K562 (cell line): ENCODE results near the gene KHSRP. TPM values are rescaled to one million over a fixed set of nuclear protein-coding genes. Genes with fewer than 3 reads are reported as not detected.
A peak's percentile ranks its signal among the peaks of the same experiment; 100 is the strongest.

ENCODE experiments used
- ATAC-seq: fragments of 200-7000 bp; cut with Tn5 transposase; 3 replicates; pipeline ENCODE4 v1.9.1; 2020; ENCODE audit warnings: moderate library complexity
- BruUV-seq: library from RNA; stranded (reverse); fragments of 400-500 nt; replicated peaks from 2 replicates; lab custom pipeline; 2021; lab: Mats Ljungman, UMichigan
- CTCF ChIA-PET: fragments of 300-600 bp; formaldehyde crosslinking; extraction: SDS; loops from one replicate; lab custom pipeline; 2021; ENCODE audit warnings: low intra/inter-chr PET ratio; lab: Yijun Ruan, JAX
- POLR2A ChIA-PET: fragments of 300-600, 350-650 bp; sonication (Branson Sonifier 250); formaldehyde crosslinking; extraction: SDS; loops from one replicate; lab custom pipeline; 2021; ENCODE audit warnings: antibody characterized with exemption, inconsistent platforms; lab: Yijun Ruan, JAX
- DNase-seq, 4 experiments: peaks; one replicate each; pipeline versions ENCODE4 v3.0.0 to v3.0.0-alpha.2; 2011 to 2018; ENCODE audit warnings: low spot score in 3 of 4, mixed read lengths in 3 of 4; ENCODE audit errors: extremely low read depth in 1 of 4
- FAIRE-seq: peaks from 2 replicates; lab custom pipeline; 2011; peaks lifted over from hg19 to GRCh38; lab: Jason Lieb, UNC
- H2AFZ ChIP-seq: 2 replicates; pipeline ENCODE4 v1.6.0; 2011; ENCODE audit warnings: low read depth, low read length, control low read depth, inconsistent platforms
- H3K27ac ChIP-seq: fragments of 200-600 bp; 3 replicates; pipeline ENCODE4 v1.8.0; 2011; ENCODE audit warnings: low read depth, mild to moderate bottlenecking, control low read depth, inconsistent platforms, low read length, moderate library complexity, mixed read lengths; ENCODE audit errors: extremely low read depth
- H3K27me3 ChIP-seq, 2 experiments: fragments of 300-600 bp in 1 of 2; 2 replicates in 1 of 2; 3 replicates in 1 of 2; pipeline versions ENCODE4 v1.6.0 to v1.8.0; 2011; ENCODE audit warnings: inconsistent platforms in 2 of 2, low read length in 2 of 2, mild to moderate bottlenecking in 1 of 2, mixed read lengths in 1 of 2, moderate library complexity in 1 of 2; ENCODE audit not compliant: control insufficient read depth in 2 of 2, insufficient read depth in 2 of 2
- H3K36me3 ChIP-seq: fragments of 300-600 bp; 3 replicates; pipeline ENCODE4 v1.8.0; 2011; ENCODE audit warnings: mild to moderate bottlenecking, low read length, inconsistent platforms; ENCODE audit not compliant: control insufficient read depth, insufficient read depth
- H3K4me1 ChIP-seq, 2 experiments: fragments of 200-600 bp in 1 of 2; replicated peaks in 1 of 2; 2 replicates in 1 of 2; 3 replicates in 1 of 2; pipeline versions ENCODE4 v1.5.1 to v1.8.0; 2011; ENCODE audit warnings: inconsistent platforms in 2 of 2, low read length in 2 of 2, mild to moderate bottlenecking in 1 of 2, mixed read lengths in 1 of 2, moderate library complexity in 1 of 2; ENCODE audit not compliant: control insufficient read depth in 2 of 2, insufficient read depth in 2 of 2
- H3K4me2 ChIP-seq: 2 replicates; pipeline ENCODE4 v1.6.1; 2011; ENCODE audit warnings: low read length, control low read depth, inconsistent platforms, mixed read lengths; ENCODE audit not compliant: insufficient read depth
- H3K4me3 ChIP-seq: fragments of 200-600 bp; sonication (generic), shearing (Covaris generic); 2 replicates; pipeline ENCODE4 v1.5.1; 2016; ENCODE audit warnings: control low read depth, inconsistent platforms
- H3K79me2 ChIP-seq: fragments of 200-600 bp; 3 replicates; pipeline ENCODE4 v1.8.0; 2011; ENCODE audit warnings: low read length, inconsistent platforms; ENCODE audit not compliant: control insufficient read depth, insufficient read depth
- H3K9ac ChIP-seq, 2 experiments: 2 replicates each; pipeline versions ENCODE4 v1.6.0 to v1.6.1; 2011; ENCODE audit warnings: low read depth in 2 of 2, low read length in 2 of 2, control low read depth in 1 of 2, inconsistent platforms in 1 of 2, mild to moderate bottlenecking in 1 of 2, mixed read lengths in 1 of 2; ENCODE audit not compliant: insufficient read depth in 1 of 2
- H3K9me1 ChIP-seq: one replicate; pipeline ENCODE4 v1.6.0; 2011; ENCODE audit warnings: inconsistent platforms, mild to moderate bottlenecking, low read length, moderate library complexity; ENCODE audit not compliant: control insufficient read depth, insufficient read depth
- H3K9me3 ChIP-seq: replicated peaks from 2 replicates; pipeline ENCODE4 v1.5.1; 2011; ENCODE audit warnings: low read depth, low read length, inconsistent platforms; ENCODE audit not compliant: control insufficient read depth, insufficient read depth
- H4K20me1 ChIP-seq: replicated peaks from 2 replicates; pipeline ENCODE4 v1.6.1; 2011; ENCODE audit warnings: low read length, inconsistent platforms, mixed read lengths; ENCODE audit not compliant: control insufficient read depth, insufficient read depth
- CHD1 ChIP-seq: fragments of 200-600 bp; sonication (generic); IDR thresholded peaks from one replicate; pipeline ENCODE4 v1.6.1; 2012; ENCODE audit warnings: mild to moderate bottlenecking, moderate library complexity, low read length, inconsistent platforms
- FOXJ2 ChIP-seq: fragments of 200-800 bp; sonication (Bioruptor generic); IDR thresholded peaks from 2 replicates; pipeline ENCODE4 v1.6.1; 2016; ENCODE audit warnings: missing genetic modification characterization, missing compliant biosample characterization
- POLR2G ChIP-seq: fragments of 200-400 bp; formaldehyde crosslinking; IDR thresholded peaks from 2 replicates; pipeline ENCODE4 v1.6.1; 2017; ENCODE audit warnings: low read depth, mild to moderate bottlenecking, antibody characterized with exemption, low read length, moderate library complexity
- PURB ChIP-seq: sonication (generic); formaldehyde crosslinking; IDR thresholded peaks from 2 replicates; pipeline ENCODE4 v1.9.0; 2021; ENCODE audit warnings: low read depth, mild to moderate bottlenecking, missing genetic modification reagents
- RBFOX2 ChIP-seq: fragments of 200-400 bp; formaldehyde crosslinking; IDR thresholded peaks from 2 replicates; pipeline ENCODE4 v1.6.1; 2017; ENCODE audit warnings: low read depth, mild to moderate bottlenecking, low read length, moderate library complexity
- ZNF184 ChIP-seq: sonication (generic); formaldehyde crosslinking; IDR thresholded peaks from 2 replicates; pipeline ENCODE4 v1.5.0; 2020; ENCODE audit warnings: missing genetic modification reagents
- WGBS: fragments of 100-300 bp; shearing (Covaris generic); methylation state at CpG from one replicate; pipeline ENCODE4 v1.1.6; 2016; ENCODE audit warnings: low coverage, mixed read lengths; ENCODE audit not compliant: insufficient coverage; ENCODE audit errors: missing lambda C conversion rate; 5-methylcytosine and 5-hydroxymethylcytosine counted together
- in situ Hi-C: fragments of 300-500 bp; cut with MboI; formaldehyde crosslinking; loops from 4 replicates; pipeline ENCODE4 v1.15.0; 2018; ENCODE audit warnings: inconsistent platforms, mixed read lengths
- intact Hi-C: fragments of 100-400 bp; cut with micrococcal nuclease; formaldehyde crosslinking; loops from 2 replicates; pipeline ENCODE4 v1.14.2; 2022
- polyA plus RNA-seq, 8 experiments: library from polyadenylated mRNA; depleted of rRNA in 4 of 8; stranded (reverse) in 5 of 8; unstranded in 3 of 8; fragments of >200 nt; fragmentation: Nextera tagmentation in 2 of 8; fragmentation: Illumina TruSeq in 1 of 8; extraction: Ambion mirVana in 2 of 8; extraction: Trizol in 1 of 8; gene quantifications; 2 replicates each; pipeline versions ENCODE4 v1.2.1 to v1.2.3, GENCODE V29; 2011 to 2014; ENCODE audit warnings: inconsistent platforms in 1 of 8, missing spikeins in 1 of 8
- total RNA-seq, 7 experiments: library from RNA; depleted of rRNA in 6 of 7; stranded (reverse); fragments of >200 nt in 6 of 7; fragmentation: Illumina TruSeq in 2 of 7; extraction: Trizol in 2 of 7; gene quantifications; 2 replicates each; pipeline versions ENCODE4 v1.2.1 to v1.2.3, GENCODE V29; 2011 to 2021; ENCODE audit warnings: low replicate concordance in 1 of 7
- TF ChIP-seq, protein P1 (sequence below): fragments of 250-450 bp; sonication (Bioruptor Pico); IDR thresholded peaks from 2 replicates; pipeline ENCODE4 v1.8.0; 2021; ENCODE audit warnings: moderate library complexity, mild to moderate bottlenecking, inconsistent platforms

KHSRP gene
- total and polyA plus RNA-seq, 9 of the 15 experiments (the other 6 are each of a cell fraction or from before 2014, with no cell fraction given): 4.2 to 564 (median 139) TPM

DNA sequence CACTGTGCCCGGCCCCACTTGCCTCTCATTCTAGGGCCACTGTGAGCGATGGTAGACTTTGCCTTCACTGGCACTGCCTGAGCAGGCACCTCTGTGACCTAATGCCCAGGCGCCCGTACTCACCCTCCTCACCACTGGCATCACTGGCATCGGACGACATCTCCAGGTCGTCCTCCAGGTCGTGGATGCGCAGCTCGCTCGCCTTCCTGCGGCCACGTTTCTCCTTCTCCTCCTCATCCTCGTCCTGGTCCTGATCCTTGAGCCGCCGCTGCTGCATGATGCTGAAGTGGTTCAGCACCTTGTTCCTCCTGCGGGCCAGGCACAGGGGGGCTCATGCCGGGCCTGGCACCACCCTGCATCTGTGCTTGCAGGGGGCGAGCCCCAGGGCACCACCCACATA is 41.4 kb downstream of the KHSRP start:
- Histone ChIP-seq H4K20me1 (no peaks in the 10 kb centered on the region), H3K9me1 (no peaks in the 10 kb centered on the region), H3K27ac (no peak overlapping the region), H3K4me1 (peaks cover 0 to 21% of the 10 kb centered on the region in 2 experiments; a peak in 1 of 5 replicates), H3K4me3 (no peak overlapping the region)
- in situ Hi-C loops: no loop called here
- no peak for ATAC-seq
- TF ChIP-seq, protein P1, sequence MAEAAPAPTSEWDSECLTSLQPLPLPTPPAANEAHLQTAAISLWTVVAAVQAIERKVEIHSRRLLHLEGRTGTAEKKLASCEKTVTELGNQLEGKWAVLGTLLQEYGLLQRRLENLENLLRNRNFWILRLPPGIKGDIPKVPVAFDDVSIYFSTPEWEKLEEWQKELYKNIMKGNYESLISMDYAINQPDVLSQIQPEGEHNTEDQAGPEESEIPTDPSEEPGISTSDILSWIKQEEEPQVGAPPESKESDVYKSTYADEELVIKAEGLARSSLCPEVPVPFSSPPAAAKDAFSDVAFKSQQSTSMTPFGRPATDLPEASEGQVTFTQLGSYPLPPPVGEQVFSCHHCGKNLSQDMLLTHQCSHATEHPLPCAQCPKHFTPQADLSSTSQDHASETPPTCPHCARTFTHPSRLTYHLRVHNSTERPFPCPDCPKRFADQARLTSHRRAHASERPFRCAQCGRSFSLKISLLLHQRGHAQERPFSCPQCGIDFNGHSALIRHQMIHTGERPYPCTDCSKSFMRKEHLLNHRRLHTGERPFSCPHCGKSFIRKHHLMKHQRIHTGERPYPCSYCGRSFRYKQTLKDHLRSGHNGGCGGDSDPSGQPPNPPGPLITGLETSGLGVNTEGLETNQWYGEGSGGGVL (CRISPR knock-in tag): no peak
- TF ChIP-seq CHD1 (no peak), FOXJ2 (no peak), RBFOX2 (peak; percentile 62), PURB (no peak), ZNF184 (CRISPR knock-in tag) (no peak), POLR2G (peak; percentile 48; the same call in 1 of the 2 replicates)
- TF ChIP-seq, all 486 proteins: peak for 2
- 93% methylated on average over 9 of the region's 19 CpGs for WGBS
- FAIRE-seq (no peak), DNase-seq (no peak)
- Histone ChIP-seq H3K4me2 (no peak overlapping the region), H3K9ac (no peak overlapping the region), H3K79me2 (no peaks in the 10 kb centered on the region), H3K36me3 (peaks cover 86% of the 10 kb centered on the region; the same call in 2 of the 3 replicates), H3K9me3 (no peaks in the 10 kb centered on the region), H3K27me3 (no peaks in the 10 kb centered on the region), H2AFZ (no peak overlapping the region)
- ChIA-PET POLR2A (no interaction called here), CTCF (no interaction called here)
- intact Hi-C loops: no loop called here
- no TSS peak for BruUV-seq
